ENCODE data around the gene CD59. TPM values are rescaled to one million over a fixed set of nuclear protein-coding genes. Genes with fewer than 3 reads are reported as not detected.

The CD59 gene
- total RNA-seq, 1 experiment from 2014 or later = 170 TPM

GRCh38 chr11:33725496-33725895 is 10.7 kb downstream of the CD59 start:
- no peaks in the 10 kb centered on the region for H3K9me3 ChIP-seq (ENCODE audit: low read length)
- H3K4me1 ChIP-seq (ENCODE audit: insufficient read depth, low read length) = peaks cover 50% of the 10 kb centered on the region
- peak overlapping the region; percentile 99; the same call in 1 of the 2 replicates for H3K27ac ChIP-seq (ENCODE audit: low read length)
- H3K4me2 ChIP-seq (ENCODE audit: low read length) = 0 out of 2 replicates have a peak overlapping the region, but pooled peaks have one; percentile 10
- H3K9ac ChIP-seq (ENCODE audit: low read length) = no peak overlapping the region
- peaks cover 8% of the 10 kb centered on the region for H3F3A ChIP-seq (ENCODE audit: low read length, unreplicated experiment)
- H3K79me2 ChIP-seq (ENCODE audit: low read length) = peaks cover 97% of the 10 kb centered on the region
- no peak for DNase-seq
- no peaks in the 10 kb centered on the region for H3K9me2 ChIP-seq (replicated peaks; ENCODE audit: low read length)
- BruUV-seq (replicated peaks) = no TSS peak
- peaks cover 14% of the 10 kb centered on the region for H4K20me1 ChIP-seq (ENCODE audit: low read length)
- intact Hi-C loops (cut with micrococcal nuclease) = no loop called here
- H3K4me3 ChIP-seq (ENCODE audit: low read length) = no peak overlapping the region
- peaks cover 45% of the 10 kb centered on the region for H3K36me3 ChIP-seq (ENCODE audit: low read depth, low read length)
- no peaks in the 10 kb centered on the region for H3K27me3 ChIP-seq (ENCODE audit: low read length)
- TF ChIP-seq EZH2 (IDR thresholded peaks at IDR 0.05; ENCODE audit: low read length, unreplicated experiment) (no peak), CTCF (conservative IDR thresholded peaks at IDR 0.05; ENCODE audit: low read depth, low read length) (no peak), EZH2phosphoT487 (IDR thresholded peaks at IDR 0.05; ENCODE audit: borderline replicate concordance, low read length) (no peak)
- ChIA-PET CTCF (no interaction called here), POLR2A (ENCODE audit: unreplicated experiment) (no interaction called here)
- H2AFZ ChIP-seq (ENCODE audit: low read length) = no peak overlapping the region
- ATAC-seq = no peak

DNA sequence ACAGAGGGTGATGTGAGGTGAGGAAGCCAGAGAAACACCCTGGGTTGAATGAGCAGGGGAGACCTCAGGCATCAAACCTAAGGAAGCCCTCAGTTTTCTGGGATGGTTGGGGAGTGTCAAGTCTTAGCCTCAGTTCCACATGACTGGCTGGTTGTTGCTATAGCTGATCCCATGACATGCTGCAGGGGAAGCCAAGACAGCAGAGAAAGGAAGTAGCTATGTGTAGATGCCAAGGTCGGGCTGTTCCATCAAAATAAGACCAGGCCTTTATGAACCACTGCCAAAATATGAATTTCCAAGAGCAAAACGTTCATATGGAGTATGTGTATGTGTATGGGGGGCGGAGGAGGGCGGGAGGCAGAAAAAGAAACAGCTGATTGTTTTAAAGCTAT is 11.6 kb downstream of the CD59 start:
- Histone ChIP-seq H3K36me3 (ENCODE audit: low read depth, low read length) (peaks cover 44% of the 10 kb centered on the region), H4K20me1 (ENCODE audit: low read length) (peaks cover 8% of the 10 kb centered on the region; the same call in 1 of the 2 replicates), H3K4me1 (ENCODE audit: insufficient read depth, low read length) (peaks cover 59% of the 10 kb centered on the region), H3F3A (ENCODE audit: low read length, unreplicated experiment) (peaks cover 8% of the 10 kb centered on the region), H3K9me2 (replicated peaks; ENCODE audit: low read length) (no peaks in the 10 kb centered on the region), H2AFZ (ENCODE audit: low read length) (no peak overlapping the region), H3K27me3 (ENCODE audit: low read length) (no peaks in the 10 kb centered on the region), H3K79me2 (ENCODE audit: low read length) (peaks cover 97% of the 10 kb centered on the region), H3K9me3 (ENCODE audit: low read length) (no peaks in the 10 kb centered on the region), H3K4me2 (ENCODE audit: low read length) (peak overlapping the region; percentile 55; the same call in 1 of the 2 replicates), H3K4me3 (ENCODE audit: low read length) (no peak overlapping the region), H3K27ac (ENCODE audit: low read length) (peak overlapping the region; percentile 99), H3K9ac (ENCODE audit: low read length) (peak overlapping the region; percentile 85)
- TF ChIP-seq EZH2phosphoT487 (IDR thresholded peaks at IDR 0.05; ENCODE audit: borderline replicate concordance, low read length) (no peak), CTCF (conservative IDR thresholded peaks at IDR 0.05; ENCODE audit: low read depth, low read length) (no peak), EZH2 (IDR thresholded peaks at IDR 0.05; ENCODE audit: low read length, unreplicated experiment) (no peak)
- intact Hi-C loops (cut with micrococcal nuclease) = no loop called here
- no peak for ATAC-seq
- BruUV-seq (replicated peaks) = no TSS peak
- POLR2A ChIA-PET (ENCODE audit: unreplicated experiment) = interaction anchor here (0.6 kb wide), 1 partner anchor 12 kb away, joined by 3 read pairs; no protein-coding TSS in a partner anchor
- DNase-seq = no peak
- CTCF ChIA-PET = no interaction called here

- peaks cover 48% of the 10 kb centered on the region for H3K36me3 ChIP-seq (ENCODE audit: low read depth, low read length)
- peaks cover 8% of the 10 kb centered on the region; the same call in 1 of the 2 replicates for H4K20me1 ChIP-seq (ENCODE audit: low read length)
- no TSS peak for BruUV-seq (replicated peaks)
These were observed 12.9 kb downstream of the CD59 start for GRCh38 chr11:33723238-33723881.

More at GRCh38 chr11:33723238-33723881, 12.9 kb downstream of the CD59 start:
- ChIA-PET CTCF (no interaction called here), POLR2A (ENCODE audit: unreplicated experiment) (no interaction called here)
- Histone ChIP-seq H3F3A (ENCODE audit: low read length, unreplicated experiment) (peaks cover 8% of the 10 kb centered on the region), H3K27me3 (ENCODE audit: low read length) (no peaks in the 10 kb centered on the region), H3K27ac (ENCODE audit: low read length) (peak overlapping the region; percentile 99), H3K9me3 (ENCODE audit: low read length) (no peaks in the 10 kb centered on the region), H3K4me1 (ENCODE audit: insufficient read depth, low read length) (peaks cover 68% of the 10 kb centered on the region), H3K4me3 (ENCODE audit: low read length) (peak overlapping the region; percentile 12; the same call in 1 of the 2 replicates), H3K9ac (ENCODE audit: low read length) (peak overlapping the region; percentile 89), H3K9me2 (replicated peaks; ENCODE audit: low read length) (no peaks in the 10 kb centered on the region), H2AFZ (ENCODE audit: low read length) (no peak overlapping the region), H3K79me2 (ENCODE audit: low read length) (peaks cover 96% of the 10 kb centered on the region), H3K4me2 (ENCODE audit: low read length) (peak overlapping the region; percentile 55)
- DNase-seq = peak; percentile 80
- intact Hi-C loops (cut with micrococcal nuclease) = loop anchor here (2.0 kb wide), 1 partner anchor 13 kb away; the partner anchor contains the start of gene CD59
- TF ChIP-seq EZH2phosphoT487 (IDR thresholded peaks at IDR 0.05; ENCODE audit: borderline replicate concordance, low read length) = no peak
- no peak for TF ChIP-seq CTCF (conservative IDR thresholded peaks at IDR 0.05; ENCODE audit: low read depth, low read length)
- no peak for TF ChIP-seq EZH2 (IDR thresholded peaks at IDR 0.05; ENCODE audit: low read length, unreplicated experiment)
- peak; percentile 35 for ATAC-seq

Measured in PC-3 (cell line).